NOMO-1 treated with dmso at 0.1 percent for 144 hours (cell line): Measurements from ENCODE around the gene SRMS.

Source experiments
- DNase-seq: peaks from one replicate; lab custom pipeline; 2025; ENCODE audit not compliant: unreplicated experiment; lab: John Stamatoyannopoulos, UW

SRMS gene

DNA sequence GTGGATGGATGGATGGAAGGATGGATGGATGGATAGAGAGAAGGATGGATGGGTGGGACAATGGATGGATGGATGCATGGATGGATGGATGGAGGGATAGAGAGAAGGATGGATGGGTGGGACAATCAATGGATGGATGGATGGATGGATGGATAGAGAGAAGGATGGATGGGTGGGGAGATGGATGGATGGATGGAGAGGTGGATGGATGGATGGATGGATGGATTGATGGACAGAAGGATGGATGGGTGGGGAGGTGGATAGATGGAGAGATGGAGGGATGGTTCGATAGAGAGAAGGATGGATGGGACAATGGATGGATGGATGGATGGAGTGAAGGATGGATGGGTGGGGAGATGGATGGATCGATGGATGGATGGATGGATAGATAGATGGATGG, 55.0 kb downstream of the SRMS start:
- no peak for DNase-seq

DNA sequence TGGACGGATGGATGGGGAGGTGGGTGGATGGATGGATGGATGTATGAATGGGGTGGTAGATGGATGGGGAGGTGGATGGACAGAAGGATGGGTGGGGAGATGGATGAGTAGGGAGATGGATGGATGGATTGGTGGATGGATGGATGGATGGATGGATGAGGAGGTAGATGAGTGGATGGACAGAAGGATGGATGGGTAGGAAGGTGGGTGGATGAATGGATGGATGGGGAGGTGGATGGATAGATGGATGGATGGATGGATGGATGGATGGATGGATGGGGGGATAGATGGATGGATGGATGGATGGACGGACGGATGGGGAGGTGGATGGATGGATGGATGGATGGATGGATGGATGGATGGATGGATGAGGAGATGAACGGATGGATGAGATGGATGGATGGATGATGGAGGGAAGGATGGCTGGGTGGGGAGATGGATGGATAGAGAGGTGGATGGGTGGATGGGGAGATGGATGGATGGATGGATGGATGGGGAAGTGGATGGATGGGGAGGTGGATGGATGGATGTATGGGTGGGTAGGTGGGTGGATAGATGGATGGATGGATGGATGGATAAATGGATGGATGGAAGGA, 55.8 kb downstream of the SRMS start:
- DNase-seq, result no peak

DNA sequence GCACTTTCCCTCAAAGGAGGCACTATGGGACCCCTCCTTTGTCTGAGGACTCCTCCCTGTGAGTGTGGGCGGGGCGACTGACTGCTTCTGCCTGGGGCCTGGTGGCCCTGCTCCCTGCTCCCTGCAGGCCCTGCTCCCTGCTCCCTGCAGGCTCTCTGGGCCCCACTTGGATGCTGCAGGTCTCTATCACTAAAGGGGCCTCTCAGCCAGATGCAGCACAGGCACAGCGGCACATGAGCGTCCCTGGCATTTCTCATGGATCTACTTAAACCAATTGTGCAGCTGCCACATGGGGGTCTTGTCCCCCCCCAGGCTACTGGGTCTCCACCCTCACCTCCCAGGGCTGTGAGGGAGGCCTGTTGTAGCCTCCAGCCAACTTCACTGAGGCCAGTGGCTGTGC, 56.5 kb downstream of the SRMS start:
- no peak for DNase-seq
